HG03571 (cell line): Measurements from ENCODE around the gene ITPKC.
"Not testable (repeated sequence)": the region's sequence is repeated elsewhere in the genome, so short reads cannot be mapped to it uniquely, and the experiment has no call there.

Source experiments
- ATAC-seq: cut with Tn5 transposase; IDR thresholded peaks from one replicate; pipeline ENCODE4 v1.9.1; 2021; ENCODE audit not compliant: unreplicated experiment

ITPKC gene

DNA sequence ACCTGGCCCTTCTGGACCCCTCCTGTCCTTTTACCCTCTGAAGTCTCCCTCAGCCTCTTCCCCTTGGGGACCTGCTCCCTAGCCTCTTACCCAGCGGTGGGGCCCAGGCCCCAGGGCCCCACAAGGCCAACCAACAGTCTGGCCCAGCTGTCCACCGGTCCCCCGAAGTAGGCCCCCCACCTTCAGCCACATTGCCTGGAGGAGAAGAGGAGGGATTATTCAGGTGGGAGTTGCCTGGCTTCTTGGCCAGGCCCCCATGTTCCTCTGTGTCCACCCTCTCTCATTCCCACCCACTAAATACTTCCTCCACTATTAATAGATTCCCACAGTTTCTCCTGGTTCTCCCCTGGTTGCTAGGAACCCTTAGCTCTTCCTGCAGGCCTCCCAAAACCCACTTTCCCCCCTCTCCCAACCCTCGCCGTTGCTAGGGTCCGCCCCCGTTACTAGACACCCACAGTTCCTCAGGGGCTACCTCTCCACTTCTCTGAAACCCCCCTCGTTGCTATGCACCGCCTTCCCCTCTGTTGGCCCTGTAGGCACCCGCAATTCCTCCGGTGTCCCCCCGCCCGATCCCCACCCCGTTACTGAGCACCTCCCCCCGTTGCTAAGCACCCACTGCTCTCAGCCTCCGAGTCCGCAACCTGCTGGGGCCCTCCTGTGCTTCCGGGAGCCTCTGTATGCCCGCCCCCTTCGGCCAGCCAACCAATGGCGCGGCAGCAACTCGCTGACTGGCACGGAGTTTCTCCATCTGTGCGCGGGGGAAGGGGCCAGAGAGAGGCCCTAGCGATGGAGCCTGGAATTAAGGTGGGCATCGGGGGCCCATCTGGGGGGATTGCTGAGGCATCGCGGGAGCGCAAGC is 2.2 kb upstream of the ITPKC start:
- ATAC-seq, result peak; percentile 46

- no peak for ATAC-seq
Measured at GRCh38 chr19:40716031-40716481, 856 bp upstream of the ITPKC start.

- no peak for ATAC-seq
Measured at GRCh38 chr19:40717325-40717879, 490 bp downstream of the ITPKC start.

- ATAC-seq, result no peak
Measured at GRCh38 chr19:40717880-40718773, 1.2 kb downstream of the ITPKC start.

- no peak for ATAC-seq
Measured at GRCh38 chr19:40718774-40719391, 2.0 kb downstream of the ITPKC start.

DNA sequence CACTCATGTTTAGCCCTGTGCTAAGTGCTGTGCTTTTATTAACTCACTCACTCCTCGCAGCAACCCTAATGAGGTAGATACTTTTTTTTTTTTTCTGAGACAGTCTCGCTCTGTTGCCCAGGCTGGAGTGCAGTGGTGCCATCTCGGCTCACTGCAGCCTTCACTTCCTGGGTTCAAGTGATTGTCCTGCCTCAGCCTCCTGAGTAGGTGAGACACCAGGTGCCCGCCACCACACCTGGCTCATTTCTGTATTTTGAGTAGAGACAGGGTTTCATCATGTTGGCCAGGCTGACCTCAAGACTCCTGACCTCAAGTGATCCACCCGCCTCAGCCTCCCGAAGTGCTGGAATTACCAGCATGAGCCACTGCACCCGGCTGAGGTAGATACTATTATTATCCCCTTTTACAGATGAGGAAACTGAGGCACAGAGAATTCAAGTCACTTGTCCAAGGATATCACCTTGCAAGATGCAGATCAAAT is 2.5 kb downstream of the ITPKC start:
- ATAC-seq, result no peak

DNA sequence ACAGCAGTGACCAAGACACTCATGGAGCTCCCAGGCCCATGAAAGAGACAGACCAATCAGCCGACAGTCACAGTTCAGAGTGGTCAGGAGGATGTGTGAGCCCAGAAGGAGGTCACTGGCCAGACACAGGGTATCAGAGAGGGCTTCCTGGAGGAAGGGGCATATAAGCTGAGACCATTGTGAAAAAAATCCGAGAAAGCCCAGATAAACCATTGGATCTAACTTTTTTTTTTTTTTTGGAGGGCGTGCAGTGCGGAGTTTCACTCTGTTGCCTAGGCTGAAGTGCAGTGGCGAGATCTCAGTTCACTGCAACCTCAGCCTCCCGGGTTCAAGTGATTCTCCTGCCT is 4.2 kb downstream of the ITPKC start:
- ATAC-seq, result no peak

- ATAC-seq, result no peak
Measured at GRCh38 chr19:40721936-40722661, 5.2 kb downstream of the ITPKC start.

- ATAC-seq, result no peak
Measured at GRCh38 chr19:40723661-40724254, 6.8 kb downstream of the ITPKC start.

GRCh38 chr19:40724315-40724714 is 7.4 kb downstream of the ITPKC start:
- no peak for ATAC-seq

DNA sequence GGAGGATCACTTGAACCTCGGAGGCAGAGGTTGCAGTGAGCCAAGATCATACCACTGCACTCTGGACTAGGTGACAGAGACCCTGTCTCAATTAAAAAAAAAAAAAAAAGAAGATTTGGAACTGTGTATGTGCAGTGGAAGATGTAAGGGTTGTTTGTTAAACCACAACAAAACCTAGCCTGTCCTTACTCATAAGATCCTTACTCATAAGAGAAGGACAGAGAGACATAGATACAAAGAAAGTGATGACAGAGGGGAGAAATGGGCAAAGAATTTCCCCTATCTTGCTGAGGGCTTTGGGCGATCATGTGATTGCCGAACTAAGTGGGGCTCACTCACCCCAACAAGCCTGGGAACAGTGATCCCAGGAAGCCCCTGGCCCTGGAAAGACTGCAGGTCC is 7.9 kb downstream of the ITPKC start:
- no peak for ATAC-seq

- no peak for ATAC-seq
Measured at GRCh38 chr19:40726279-40726678, 9.4 kb downstream of the ITPKC start.

DNA sequence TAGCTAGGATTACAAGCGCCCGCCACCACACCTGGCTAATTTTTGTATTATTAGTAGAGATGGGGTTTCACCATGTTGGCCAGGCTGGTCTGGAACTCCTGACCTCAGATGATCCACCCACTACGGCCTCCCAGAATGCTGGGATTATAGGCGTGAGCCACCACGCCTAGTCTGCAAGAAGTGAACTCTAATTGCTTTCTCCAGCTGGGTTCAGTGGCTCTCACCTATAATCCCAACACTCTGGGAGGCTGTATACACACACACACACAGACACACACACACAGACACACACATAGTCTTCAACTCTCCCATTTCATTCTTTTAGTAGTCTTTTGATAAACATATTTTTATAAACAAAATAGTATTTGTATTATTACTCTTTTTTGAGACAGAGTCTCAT is 13.2 kb downstream of the ITPKC start:
- ATAC-seq, result not testable (repeated sequence)

- ATAC-seq, result not testable (repeated sequence)
Measured at GRCh38 chr19:40732304-40732703, 15.4 kb downstream of the ITPKC start.

GRCh38 chr19:40733149-40733548 is 16.2 kb downstream of the ITPKC start:
- ATAC-seq, result no peak

DNA sequence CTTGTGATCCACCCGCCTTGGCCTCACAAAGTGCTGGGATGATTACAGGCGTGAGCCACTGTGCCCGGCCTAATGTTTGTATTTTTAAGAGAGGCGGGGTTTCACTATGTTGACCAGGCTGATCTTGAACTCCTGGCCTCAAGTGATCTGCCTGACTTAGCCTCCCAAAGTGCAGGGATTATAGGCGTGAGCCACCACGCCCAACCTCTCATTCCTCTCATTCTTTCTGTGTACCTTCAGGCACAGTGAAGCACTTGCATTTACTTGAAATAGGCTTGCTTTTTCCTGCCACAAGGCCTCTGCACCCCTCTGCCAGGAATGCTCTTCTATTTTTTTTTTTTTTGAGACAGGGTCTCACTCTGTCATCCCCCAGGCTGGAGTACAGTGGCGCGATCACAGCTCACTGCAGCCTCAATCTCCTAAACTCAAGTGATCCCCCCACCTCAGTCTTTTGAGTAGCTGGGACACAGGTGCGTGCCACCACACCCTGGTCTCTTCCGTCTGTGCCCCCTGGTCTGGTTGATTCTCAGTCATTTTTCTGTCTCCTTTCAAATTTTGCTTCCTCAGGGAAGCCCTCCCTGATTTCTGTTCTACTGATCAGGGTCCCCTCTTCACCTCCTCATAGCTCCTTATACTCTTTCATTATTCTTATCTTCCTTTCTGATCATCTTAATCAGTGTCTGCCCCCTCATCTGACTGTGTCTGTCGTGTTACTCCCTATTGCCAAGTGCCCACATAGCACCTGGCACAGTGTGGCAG is 18.3 kb downstream of the ITPKC start:
- no peak for ATAC-seq

GRCh38 chr19:40736661-40737060 is 19.7 kb downstream of the ITPKC start:
- ATAC-seq, result no peak

DNA sequence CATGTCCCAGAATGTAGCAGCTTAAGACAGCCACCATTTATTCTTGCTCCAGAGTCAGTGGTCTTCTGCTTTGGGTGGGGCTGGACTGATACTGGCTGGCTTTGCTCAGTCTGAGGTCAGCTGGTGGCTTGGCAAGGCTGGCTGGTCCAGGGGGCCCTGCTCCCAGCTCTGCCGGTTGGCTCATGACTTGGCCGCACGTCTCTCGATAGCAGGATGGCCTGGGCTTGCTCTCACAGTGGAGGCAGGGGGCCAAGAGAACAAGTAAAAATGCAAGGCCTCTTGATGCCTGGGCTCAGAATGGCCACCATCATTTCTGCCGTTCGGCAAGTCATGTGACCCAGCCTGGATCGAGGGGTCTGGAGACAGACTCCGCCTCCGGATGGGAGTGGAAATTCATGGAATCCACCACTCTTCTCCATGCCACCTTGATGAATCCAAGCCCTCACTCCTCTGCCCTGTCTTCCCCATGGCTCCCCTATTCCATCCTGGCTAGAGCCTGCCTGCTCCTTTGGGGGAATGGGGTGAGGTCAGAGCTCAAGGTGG is 20.3 kb downstream of the ITPKC start:
- ATAC-seq, result no peak
